ENCODE results near the gene IPCEF1.
"Not testable (repeated sequence)": the region's sequence is repeated elsewhere in the genome, so short reads cannot be mapped to it uniquely, and the experiment has no call there.

Gene IPCEF1

GRCh38 chr6:154223296-154223695 lies 133.3 kb downstream of the IPCEF1 start:
- no peak for DNase-seq (ENCODE audit: low read depth in 2 of 2)

- DNase-seq (ENCODE audit: low read depth in 2 of 2) = no peak
Observed at GRCh38 chr6:154222716-154223115, 133.9 kb downstream of the IPCEF1 start.

GRCh38 chr6:154219250-154219649 lies 137.4 kb downstream of the IPCEF1 start:
- DNase-seq (ENCODE audit: low read depth in 2 of 2) = no peak

GRCh38 chr6:154218787-154219186 lies 137.8 kb downstream of the IPCEF1 start:
- no peak for DNase-seq (ENCODE audit: low read depth in 2 of 2)

- no peak for DNase-seq (ENCODE audit: low read depth in 2 of 2)
Observed at GRCh38 chr6:154218301-154218700, 138.3 kb downstream of the IPCEF1 start.

GRCh38 chr6:154213782-154214181 lies 142.8 kb downstream of the IPCEF1 start:
- no peak for DNase-seq (ENCODE audit: low read depth in 2 of 2)

GRCh38 chr6:154210678-154211077 lies 145.9 kb downstream of the IPCEF1 start:
- DNase-seq (ENCODE audit: low read depth in 2 of 2) = no peak

- DNase-seq (ENCODE audit: low read depth in 2 of 2) = no peak
Observed at GRCh38 chr6:154209555-154209954, 147.0 kb downstream of the IPCEF1 start.

- no peak for DNase-seq (ENCODE audit: low read depth in 2 of 2)
Observed at GRCh38 chr6:154206996-154207395, 149.6 kb downstream of the IPCEF1 start.

GRCh38 chr6:154206141-154206540 lies 150.5 kb downstream of the IPCEF1 start:
- DNase-seq (ENCODE audit: low read depth in 2 of 2) = no peak

- DNase-seq (ENCODE audit: low read depth in 2 of 2) = no peak
Observed at GRCh38 chr6:154202958-154203357, 153.6 kb downstream of the IPCEF1 start.

GRCh38 chr6:154202339-154202738 lies 154.3 kb downstream of the IPCEF1 start:
- DNase-seq (ENCODE audit: low read depth in 2 of 2) = no peak

- DNase-seq (ENCODE audit: low read depth in 2 of 2) = not testable (repeated sequence)
Observed at GRCh38 chr6:154201688-154202087, 154.9 kb downstream of the IPCEF1 start.

GRCh38 chr6:154197196-154197860 lies 159.3 kb downstream of the IPCEF1 start:
- DNase-seq (ENCODE audit: low read depth in 2 of 2) = no peak

- DNase-seq (ENCODE audit: low read depth in 2 of 2) = no peak
Observed at GRCh38 chr6:154196333-154196885, 160.2 kb downstream of the IPCEF1 start.

- no peak for DNase-seq (ENCODE audit: low read depth in 2 of 2)
Observed at GRCh38 chr6:154187714-154188113, 168.9 kb downstream of the IPCEF1 start.

GRCh38 chr6:154187203-154187602 lies 169.4 kb downstream of the IPCEF1 start:
- DNase-seq (ENCODE audit: low read depth in 2 of 2) = no peak

GRCh38 chr6:154179434-154179833 lies 177.2 kb downstream of the IPCEF1 start:
- no peak for DNase-seq (ENCODE audit: low read depth in 2 of 2)

- DNase-seq (ENCODE audit: low read depth in 2 of 2) = not testable (repeated sequence)
Observed at GRCh38 chr6:154172393-154172792, 184.2 kb downstream of the IPCEF1 start.

- no peak for DNase-seq (ENCODE audit: low read depth in 2 of 2)
Observed at GRCh38 chr6:154170106-154170505, 186.5 kb downstream of the IPCEF1 start.

- DNase-seq (ENCODE audit: low read depth in 2 of 2) = no peak
Observed at GRCh38 chr6:154169193-154169847, 187.3 kb downstream of the IPCEF1 start.

- no peak for DNase-seq (ENCODE audit: low read depth in 2 of 2)
Observed at GRCh38 chr6:154167126-154167525, 189.5 kb downstream of the IPCEF1 start.

- no peak for DNase-seq (ENCODE audit: low read depth in 2 of 2)
Observed at GRCh38 chr6:154166140-154166539, 190.5 kb downstream of the IPCEF1 start.

All from stimulated activated CD4-positive, alpha-beta T cell treated with anti-CD3 and anti-CD28 coated beads, Interleukin-15, amount 100 ng/mL, for 48 hours (primary cell).